ENCODE measurements around the gene LCORL.
A peak's percentile ranks its signal among the peaks of the same experiment; 100 is the strongest.
"Not testable (repeated sequence)": the region's sequence is repeated elsewhere in the genome, so short reads cannot be mapped to it uniquely, and the experiment has no call there.

Gene LCORL

DNA sequence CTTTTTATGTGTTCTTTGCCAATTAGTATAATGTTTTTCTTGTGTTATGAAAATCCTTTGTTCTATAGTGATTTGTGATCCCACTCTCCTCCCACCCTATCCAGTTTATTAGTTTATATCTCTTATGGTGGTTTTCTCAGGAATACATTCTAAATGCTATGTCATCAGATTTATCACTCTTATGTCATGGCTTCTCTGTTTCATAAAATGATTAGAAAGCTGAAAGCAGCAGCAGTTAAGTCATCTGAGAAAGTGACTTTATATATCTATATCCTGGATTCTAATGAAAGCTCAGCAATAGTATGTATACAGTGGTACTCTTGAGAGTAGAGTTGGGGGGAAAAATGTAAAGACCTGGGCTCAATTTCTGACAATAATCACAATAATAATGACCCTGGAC lies 169.6 kb downstream of the LCORL start:
- no peak for DNase-seq (ENCODE audit: low spot score)

GRCh38 chr4:17850295-17850694 lies 171.3 kb downstream of the LCORL start:
- DNase-seq (ENCODE audit: low spot score), result not testable (repeated sequence)

DNA sequence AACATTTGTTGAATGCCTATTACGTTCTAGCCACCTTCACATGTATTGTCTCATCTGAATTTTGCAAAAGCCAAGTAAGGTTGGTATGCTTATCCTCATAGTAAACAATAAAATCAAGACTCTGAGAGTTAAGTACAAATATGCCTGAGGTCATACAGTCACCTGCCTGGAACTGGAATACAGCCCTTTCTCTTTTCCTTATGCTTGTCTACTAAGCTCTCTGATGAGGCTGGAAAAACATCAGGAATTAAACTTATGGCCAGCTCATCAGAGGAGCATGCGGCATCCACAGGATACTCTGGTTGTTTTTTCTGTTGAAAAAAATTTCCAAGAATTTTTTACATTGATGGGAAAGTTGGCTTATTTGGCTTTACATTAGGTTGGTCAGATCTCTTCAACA lies 175.3 kb downstream of the LCORL start:
- no peak for DNase-seq (ENCODE audit: low spot score)

- DNase-seq (ENCODE audit: low spot score), result no peak
These were observed 197.5 kb downstream of the LCORL start for GRCh38 chr4:17823871-17824669.

DNA sequence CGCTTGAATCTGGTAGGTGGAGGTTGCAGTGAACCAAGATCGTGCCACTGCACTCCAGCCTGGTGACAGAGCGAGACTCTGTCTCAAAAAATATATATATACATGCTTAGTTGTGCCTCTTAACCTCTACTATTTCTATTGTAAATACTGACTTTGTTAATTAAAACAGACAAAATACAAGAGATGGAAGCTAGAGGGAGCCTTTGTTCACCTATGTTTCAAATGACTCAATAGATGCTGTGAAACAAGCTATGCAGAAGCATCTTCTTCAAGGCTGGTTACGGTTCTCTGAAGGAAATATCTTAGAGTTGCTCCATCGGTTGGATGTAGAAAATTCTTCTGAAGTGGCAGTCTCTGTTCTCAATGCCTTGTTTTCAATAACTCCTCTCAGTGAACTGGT lies 204.5 kb downstream of the LCORL start:
- peak; percentile 83 for DNase-seq (ENCODE audit: low spot score)

GRCh38 chr4:17816142-17816541 lies 205.4 kb downstream of the LCORL start:
- DNase-seq (ENCODE audit: low spot score), result no peak

DNA sequence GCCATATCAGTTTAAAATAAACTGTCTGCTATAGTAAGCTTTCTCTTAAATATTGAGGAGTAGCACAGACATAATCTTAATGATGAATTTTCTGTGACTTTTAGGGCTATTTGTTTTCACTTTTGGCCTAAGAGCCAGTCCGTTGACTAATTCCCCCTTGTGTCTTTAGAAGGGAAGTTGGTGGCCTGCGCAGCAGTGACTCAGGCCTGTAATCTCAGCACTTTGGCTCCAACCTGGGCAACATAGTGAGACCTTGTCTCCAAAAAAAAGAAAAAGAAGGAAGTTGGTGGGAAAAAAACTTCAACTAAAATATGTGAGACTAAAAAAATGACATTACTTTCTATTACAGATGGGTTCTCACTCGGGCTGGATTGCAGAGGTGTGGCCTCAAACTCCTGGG lies 207.4 kb downstream of the LCORL start:
- no peak for DNase-seq (ENCODE audit: low spot score)

DNA sequence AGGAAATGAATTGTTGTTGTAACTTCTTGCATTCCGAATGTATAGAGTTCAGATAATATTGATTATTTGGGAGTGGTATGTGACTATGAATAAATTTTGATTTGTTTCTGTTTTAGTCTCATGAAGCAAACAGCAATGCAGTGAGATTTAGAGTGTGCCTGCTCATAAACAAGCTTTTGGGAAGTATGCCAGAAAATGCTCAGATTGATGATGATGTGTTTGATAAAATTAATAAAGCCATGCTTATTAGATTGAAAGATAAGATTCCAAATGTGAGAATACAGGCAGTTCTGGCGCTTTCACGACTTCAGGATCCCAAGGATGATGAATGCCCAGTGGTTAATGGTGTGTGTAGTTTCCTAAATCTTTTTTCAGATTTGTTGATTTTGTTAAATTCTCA lies 208.8 kb downstream of the LCORL start:
- peak; percentile 39 for DNase-seq (ENCODE audit: low spot score)

DNA sequence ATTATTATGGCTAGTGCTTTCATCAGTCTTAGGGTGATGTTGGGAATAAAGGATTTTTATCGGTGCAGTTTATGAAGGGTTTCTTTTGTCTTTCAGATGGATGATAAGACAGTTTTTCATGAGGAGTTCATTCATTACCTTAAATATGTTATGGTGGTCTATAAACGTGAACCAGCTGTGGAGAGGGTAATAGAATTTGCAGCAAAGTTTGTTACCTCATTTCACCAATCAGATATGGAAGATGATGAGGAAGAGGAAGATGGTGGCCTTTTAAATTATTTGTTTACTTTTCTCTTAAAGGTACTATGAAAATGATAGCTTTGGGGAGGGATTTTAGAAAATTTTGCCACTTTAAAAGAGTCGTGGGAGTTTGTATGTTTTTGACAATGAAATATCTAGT lies 209.4 kb downstream of the LCORL start:
- DNase-seq (ENCODE audit: low spot score), result no peak

- peak; percentile 49 for DNase-seq (ENCODE audit: low spot score)
These were observed 210.4 kb downstream of the LCORL start for GRCh38 chr4:17811078-17811603.

GRCh38 chr4:17810260-17811077 lies 211.1 kb downstream of the LCORL start, which contains the start of the genes DCAF16 and NCAPG:
Gene DCAF16 (minus strand): TSS chr4:17810757. CDS start chr4:17804141, 6,616 bp downstream.
Gene NCAPG (plus strand): TSS chr4:17810979. CDS start chr4:17811078, 99 bp downstream.
- DNase-seq (ENCODE audit: low spot score), result peak; percentile 98

DNA sequence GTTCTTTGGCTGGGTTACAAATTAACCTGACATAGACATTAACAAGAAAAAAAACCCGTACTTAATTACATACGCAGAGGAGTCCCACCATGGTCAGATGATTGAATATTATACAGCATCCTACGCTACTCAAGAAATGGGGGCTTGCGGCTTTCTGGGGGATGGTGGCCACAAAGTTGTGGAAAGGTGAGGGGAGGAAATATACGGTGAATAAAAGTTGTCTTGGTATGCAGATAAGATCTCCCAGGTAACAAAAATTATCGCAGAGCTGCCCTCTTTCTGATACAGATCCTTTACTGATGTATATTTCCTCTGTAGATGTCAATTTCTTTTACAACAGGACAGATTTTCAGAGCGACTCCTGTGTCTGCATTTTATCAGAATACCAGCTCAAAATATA lies 211.9 kb downstream of the LCORL start:
- DNase-seq (ENCODE audit: low spot score), result peak; percentile 18

DNA sequence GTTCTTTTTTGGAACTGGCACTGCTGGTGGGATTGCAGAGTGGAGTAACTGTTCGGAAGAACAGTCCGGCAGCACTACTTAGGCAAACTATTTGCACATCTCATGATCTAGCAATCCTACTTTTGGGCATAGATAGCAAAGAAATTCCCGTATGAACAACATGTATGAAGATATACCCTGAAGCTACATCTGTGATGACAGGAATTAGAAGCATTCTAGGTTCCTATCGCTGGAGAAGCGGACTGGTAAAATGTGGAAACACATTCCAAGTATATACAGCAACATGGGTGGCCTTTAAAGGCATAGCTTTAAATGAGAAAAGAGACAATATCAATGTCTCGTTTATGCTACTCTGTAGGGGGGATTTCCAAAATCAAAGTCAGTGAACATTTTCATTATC lies 214.1 kb downstream of the LCORL start:
- DNase-seq (ENCODE audit: low spot score), result no peak

GRCh38 chr4:17805580-17806155 lies 215.9 kb downstream of the LCORL start:
- no peak for DNase-seq (ENCODE audit: low spot score)

DNA sequence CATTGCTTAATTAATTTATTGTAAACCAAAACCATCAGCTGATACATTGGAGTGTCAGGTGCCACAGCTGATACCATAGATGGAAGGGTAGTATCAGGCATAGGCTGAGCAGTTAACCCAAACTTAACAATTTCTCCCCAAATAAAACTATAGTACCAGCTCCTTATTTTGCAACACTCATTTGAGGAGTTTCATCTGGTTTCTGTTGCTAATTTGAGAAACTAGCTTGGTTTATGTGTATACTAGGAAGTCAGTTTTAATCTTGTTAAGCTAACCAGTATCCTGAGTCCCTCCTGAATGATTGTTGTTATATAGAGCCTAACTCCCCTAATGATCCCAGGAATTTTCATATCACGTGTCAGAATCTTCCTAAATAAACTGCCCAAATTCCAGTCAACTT lies 223.7 kb downstream of the LCORL start:
- DNase-seq (ENCODE audit: low spot score), result no peak

DNA sequence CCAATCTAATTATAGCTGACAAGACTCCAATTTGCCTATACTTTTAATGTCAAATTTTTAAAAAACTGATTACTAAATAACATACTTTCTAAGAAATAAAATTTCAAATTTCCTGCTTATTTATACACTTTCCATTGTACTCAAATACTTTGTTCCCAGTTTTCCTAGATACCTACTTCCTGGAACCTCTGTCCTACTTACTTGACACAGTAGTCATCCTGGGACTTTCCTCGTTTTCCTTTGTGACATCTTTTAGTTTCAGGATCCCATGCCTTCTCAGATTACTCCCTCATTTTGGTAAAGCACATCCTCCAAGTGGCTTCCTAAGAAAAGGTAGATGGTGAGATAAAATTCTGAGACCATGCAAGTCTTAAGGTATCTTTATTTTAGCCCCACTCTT lies 226.8 kb downstream of the LCORL start:
- no peak for DNase-seq (ENCODE audit: low spot score)
